RKO (cell line): ENCODE results near the gene ITGB1.
"Not testable (repeated sequence)": the region's sequence is repeated elsewhere in the genome, so short reads cannot be mapped to it uniquely, and the experiment has no call there.

Source experiments
- DNase-seq: peaks from one replicate; pipeline ENCODE4 v3.0.0-alpha.2; 2016; ENCODE audit warnings: low spot score

ITGB1 gene

GRCh38 chr10:32980558-32981468 is 22.8 kb upstream of the ITGB1 start:
- peak; percentile 100 for DNase-seq

DNA sequence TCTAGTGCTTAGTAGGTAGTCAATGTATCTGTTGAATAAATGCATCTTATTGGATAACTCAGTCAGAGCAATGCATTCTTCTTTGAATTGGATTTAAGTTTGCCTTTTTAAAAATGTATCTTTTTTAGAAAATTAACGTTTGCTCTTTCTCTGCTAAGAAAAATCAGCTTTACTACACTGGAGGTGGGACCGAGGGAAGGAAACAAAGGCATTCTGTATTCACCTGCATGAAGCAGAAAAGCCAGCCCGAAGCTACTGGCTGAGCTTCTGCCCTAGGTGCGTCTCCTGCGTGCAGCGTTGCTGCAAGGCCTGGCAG is 22.2 kb upstream of the ITGB1 start:
- no peak for DNase-seq

- peak; percentile 65 for DNase-seq
These were observed 21.7 kb upstream of the ITGB1 start for GRCh38 chr10:32979719-32980118.

DNA sequence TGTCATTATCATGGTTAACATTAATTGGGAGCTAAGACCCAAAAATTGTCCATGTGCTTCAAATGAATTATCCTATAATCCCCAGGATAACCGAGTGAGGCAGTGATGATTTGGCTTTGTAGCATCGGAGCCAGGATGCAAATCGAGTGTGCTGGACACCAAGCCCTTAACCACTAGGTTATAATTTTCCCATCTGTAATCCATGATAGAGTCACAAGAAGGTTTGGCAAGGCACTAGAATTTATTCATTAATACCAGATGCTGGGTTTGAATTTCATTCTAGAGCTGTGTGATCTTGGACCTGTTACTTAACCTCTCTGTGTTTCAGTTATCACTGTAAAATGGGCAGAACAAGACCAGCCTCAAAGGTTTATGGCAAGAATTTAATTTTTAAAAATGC is 21.0 kb upstream of the ITGB1 start:
- DNase-seq: no peak

DNA sequence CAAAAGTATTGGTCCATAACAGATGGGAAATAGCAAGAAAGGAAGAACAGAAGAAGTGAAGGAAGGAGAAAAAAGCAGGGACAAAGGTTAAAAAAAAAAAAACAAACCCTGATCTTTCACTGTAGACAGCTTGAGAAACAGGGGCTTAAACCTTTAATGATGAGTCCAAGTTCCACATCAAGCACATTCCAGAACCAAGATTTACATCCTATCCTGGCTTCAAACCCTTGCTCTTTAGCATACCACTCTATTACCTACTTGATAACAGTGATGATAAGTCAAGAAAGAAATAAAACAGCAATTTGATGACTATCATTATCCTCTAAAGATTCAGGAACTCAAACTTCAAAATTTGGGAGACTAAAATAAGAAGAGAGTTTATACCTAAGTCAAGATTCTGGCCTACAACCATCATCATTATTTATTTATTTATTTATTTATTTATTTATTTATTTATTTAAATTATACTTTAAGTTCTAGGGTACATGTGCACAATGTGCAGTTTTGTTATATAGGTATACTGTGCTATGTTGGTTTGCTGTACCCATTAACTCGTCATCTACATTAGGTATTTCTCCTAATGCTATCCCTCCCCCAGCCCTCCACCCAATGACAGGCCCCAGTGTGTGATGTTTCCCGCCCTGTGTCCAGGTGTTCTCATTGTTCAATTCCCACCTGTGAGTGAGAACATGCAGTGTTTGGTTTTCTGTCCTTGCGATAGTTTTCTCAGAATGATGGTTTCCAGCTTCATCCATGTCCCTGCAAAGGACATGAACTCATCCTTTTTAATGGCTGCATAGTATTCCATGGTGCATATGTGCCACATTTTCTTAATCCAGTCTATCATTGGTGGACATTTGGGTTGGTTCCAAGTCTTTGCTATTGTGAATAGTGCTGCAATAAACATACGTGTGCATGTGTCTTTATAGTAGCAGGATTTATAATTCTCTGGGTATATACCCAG is 20.1 kb upstream of the ITGB1 start:
- DNase-seq: not testable (repeated sequence)

DNA sequence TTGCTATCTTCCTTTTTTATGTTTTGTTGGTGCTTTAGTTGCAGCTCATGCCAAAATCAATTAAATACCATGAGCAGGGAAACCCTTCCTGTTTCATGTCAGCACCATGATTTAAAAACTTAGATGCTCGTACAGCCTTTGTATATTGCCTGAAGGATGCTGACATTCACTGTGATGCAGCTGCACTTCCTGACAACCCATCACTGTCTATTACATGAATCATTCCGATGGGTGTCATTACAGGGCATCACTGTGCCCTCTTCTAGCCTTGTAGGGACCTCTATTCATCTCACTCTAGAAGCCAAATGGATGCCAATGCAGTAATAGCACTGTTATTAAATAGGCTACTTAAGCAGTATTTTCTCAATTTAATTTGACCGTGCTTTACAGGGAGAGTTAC is 18.3 kb upstream of the ITGB1 start:
- peak; percentile 64 for DNase-seq

DNA sequence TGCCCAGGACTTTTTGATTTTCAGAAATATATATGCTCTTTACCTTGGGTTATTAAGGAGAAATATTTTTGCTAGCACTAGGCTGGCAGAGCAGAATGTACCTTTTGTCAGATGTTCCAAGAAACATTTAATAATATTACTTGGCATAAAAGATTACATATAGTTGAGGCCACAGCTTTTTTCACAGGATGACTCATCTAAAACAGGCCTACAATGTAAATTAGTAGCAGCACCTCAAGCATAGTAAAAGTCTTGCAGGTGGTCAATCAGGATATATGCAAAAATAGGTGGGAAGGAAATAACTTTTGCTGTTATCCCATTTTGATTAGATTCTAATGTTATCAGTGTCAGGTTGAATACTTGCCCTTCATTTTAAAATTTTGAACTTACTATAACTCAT is 14.9 kb upstream of the ITGB1 start:
- DNase-seq: no peak

DNA sequence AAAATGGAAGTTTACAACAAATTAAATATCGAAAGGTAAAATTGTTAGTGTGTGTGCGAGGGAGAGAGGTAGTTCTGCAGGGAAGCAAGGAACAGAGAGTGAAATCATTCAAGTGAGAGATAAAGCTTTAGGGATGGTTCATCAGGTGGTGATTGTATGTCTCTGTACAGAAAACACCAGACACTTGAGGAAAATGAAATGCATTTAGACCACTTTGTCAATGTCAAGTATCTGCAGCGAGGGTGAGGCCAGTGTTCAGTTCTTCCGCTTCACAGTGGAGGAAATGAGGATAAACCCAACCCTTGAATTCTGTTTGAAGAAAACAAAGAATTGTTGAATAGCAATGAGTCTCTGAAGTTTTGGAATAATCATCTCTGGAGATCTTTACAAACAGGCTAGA is 14.4 kb upstream of the ITGB1 start:
- DNase-seq: no peak

DNA sequence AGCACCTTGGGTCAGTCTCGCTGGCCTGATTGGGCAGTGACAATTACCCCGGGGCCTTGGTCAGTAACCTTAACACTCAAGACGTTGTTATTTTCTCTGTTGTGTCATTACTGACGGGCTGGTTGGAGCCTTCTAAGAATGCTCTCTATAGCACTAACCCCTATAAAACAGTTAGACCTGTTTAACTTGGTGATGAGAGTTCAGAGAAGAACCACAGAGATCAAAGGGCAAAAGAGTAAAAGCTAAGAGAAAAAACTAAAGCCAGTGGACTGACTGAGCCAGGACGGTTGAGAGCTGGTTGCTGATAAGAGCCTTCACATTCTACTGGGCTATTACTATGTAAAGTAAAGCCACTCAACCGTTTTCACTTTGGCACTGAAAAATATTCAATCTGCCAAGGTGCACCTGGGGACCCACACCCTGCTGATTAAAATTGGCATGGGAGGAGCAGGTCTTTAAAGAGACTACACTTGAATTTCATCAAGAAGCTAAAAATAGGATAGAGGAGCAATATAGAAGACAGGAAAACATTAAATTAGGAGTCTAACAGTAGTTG is 13.6 kb upstream of the ITGB1 start:
- no peak for DNase-seq

DNA sequence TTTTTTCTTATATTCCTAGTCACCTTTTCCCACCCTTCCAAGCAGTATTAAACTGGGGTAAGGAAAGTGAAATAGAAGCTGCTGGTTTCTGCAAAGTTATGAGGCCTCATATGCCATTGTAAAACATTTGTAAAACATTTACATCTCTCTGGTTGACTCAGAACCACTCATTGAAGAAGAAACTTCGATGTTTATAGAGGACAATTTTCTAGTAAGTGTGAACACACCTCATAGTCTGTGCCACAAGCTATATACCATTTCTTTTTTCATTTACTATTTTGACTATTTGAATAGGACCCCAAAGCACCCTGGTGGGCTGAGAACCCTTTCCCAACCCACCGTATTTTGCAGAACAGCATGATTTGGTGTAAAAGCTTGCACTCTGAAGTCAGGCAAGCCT is 12.9 kb upstream of the ITGB1 start:
- no peak for DNase-seq

DNA sequence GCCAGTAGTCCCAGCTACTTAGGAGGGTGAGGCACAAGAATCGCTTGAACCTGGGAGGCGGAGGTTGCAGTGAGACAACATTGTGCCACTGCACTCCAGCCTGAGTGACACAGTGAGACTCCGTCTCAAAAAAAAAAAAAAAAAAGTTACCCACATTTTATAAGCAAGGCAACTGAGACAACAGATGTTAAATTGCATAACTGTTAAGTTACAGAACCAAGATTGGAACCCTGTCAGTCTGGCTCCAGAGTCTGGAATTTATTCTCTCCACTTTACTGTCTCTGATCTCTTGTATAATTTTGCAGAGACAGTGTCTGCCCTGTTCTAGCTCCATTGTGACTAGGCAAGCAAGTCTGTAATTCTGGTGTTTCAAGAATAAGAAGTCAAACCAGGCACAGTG is 6.2 kb upstream of the ITGB1 start:
- DNase-seq: no peak

DNA sequence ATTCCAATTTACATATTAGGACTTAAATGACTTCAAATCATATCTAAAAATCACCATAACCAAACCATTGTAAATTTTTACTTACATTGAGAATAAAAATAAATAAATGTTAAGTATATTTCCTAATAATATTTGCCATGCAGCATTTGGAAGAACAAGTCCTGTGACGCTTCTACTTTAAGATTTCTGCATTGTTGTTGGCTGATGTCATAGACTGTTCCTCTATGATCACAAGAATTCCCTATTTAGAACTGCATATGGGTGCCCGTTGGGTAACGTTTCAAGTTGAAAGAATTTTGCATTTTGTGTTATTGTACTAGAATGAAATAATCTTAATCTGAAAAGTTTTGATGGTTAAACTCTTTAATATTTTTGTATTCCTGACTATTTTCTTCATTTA is 5.1 kb upstream of the ITGB1 start:
- peak; percentile 96 for DNase-seq

- no peak for DNase-seq
These were observed 4.5 kb upstream of the ITGB1 start for GRCh38 chr10:32962521-32962920.

DNA sequence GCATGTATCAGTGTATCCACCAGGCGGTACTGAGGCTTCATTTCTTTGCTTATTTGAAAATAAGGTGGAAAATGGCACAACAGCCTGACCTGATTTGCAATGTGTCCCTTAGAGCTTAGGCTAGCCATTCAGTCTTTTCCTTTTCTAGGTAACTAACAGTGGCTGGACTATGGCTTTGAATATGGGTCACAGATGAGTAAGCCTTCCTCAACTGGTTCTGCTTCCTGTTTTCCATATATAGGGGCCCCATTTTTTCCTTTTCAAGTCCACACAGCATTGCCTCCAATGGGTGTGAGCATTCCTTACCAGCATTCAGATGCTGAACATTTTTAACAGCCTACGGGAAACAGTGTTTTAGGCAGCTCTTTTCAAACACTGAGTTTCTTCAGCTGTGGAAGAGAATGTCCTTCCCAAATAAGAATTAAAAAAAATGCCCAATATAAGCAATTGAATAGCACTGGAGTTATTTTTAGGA is 3.9 kb upstream of the ITGB1 start:
- DNase-seq: peak; percentile 100

DNA sequence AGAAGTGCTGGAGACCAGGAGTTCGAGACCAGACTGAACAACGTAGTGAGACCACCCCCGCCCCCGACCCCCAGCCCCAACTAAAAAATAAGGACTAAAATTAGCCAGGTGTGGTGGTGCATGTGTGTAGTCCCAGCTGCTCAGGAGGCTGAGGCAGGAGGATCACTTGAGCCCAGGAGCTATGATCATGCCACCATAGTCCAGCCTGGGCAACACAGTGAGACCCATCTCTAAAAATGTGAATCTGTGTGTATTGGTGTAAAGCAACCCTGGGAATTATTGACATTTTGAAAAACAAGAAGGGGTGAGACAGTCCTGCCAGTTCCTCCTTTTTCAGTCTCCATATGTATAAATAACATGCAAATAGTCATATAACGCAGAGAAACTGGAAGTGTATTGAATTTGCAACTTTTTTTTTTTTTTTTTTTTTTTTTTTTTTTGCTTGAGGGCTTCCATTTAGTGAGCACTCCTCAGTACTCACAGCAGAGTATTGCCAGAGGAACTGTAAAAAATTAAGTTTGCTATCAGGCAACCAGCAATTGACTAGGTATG is 3.4 kb upstream of the ITGB1 start:
- no peak for DNase-seq

GRCh38 chr10:32960022-32960421 is 2.0 kb upstream of the ITGB1 start:
- DNase-seq: peak; percentile 97

DNA sequence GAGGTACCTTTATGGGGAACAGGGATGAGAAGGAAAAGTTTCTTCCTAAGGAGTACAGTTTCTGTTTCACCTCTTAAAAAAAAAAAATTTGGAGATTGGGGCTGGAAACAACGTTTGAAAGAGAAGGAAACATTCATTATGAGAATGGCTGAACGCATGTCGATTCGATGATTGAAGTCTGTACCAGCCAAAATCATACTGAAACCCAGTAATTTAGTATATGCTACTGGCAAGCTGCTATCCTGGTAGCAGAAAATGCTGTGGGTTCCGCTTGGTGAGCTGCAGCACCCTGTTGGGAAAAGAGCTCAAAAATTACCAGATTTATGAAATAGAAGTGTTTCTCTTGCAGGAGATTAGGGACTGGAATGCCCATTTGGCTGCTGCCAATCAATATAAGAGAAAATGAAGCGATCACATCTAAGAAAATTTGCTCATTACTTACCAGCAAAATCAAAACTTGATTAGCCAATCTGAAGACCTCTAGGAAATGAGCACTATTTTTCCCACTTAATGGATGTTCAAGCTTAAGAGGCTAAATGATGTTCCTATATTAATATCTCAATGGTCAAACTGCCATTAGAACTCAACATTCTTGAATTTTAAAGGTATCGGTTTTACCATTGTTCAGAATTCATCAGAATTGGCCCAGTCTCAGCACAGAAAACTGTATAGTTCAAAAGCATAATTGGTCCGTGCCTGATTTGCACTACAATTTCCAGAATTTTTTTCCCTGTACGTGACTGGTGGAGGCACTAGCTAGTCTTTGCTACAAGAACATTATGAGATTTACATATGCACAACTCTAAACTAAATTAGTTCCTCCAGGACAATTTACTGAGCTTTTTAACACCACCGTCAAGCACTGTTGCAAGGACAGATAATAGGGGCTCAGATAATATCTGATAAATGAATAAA is 1.2 kb upstream of the ITGB1 start:
- DNase-seq: peak; percentile 67

- no peak for DNase-seq
These were observed 517 bp downstream of the ITGB1 start for GRCh38 chr10:32957341-32958084.

DNA sequence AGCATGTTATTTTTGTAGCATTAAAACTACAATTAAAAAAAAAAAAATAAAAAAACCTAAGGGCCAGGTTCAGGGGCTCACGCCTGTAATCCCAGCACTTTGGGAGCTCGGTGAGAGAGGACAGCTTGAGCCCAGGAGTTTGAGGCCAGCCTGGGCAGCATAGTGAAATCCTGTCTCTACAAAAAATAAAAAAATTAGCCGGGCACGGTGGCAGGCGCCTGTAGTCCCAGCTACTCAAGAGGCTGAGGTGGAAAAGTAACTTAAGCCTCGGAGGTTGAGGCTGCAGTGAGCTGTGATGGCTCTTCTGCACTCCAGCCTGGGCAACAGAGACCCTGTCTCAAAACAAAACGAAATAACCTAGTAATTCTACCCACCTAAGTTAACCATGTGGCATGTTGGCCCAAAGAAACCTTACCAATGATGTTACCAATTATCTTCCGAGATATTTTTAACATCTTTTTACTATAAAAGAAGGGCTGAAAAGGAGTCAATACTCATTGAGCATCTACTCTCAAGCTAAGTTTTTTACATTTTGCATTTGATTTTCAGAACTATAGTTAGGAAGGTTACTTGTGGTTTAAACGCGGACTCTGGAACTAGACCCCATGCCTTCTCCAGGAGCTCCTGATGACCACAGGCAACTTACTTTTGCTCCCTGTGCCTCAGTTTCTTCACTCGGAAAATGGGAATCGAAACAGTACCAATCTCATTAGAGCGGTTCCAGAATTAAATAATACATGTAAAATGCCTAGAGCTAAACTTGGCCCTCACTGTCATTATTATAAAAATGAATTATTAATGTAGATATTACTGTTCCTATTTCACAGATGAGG is 1.4 kb downstream of the ITGB1 start:
- DNase-seq: peak; percentile 69

- no peak for DNase-seq
These were observed 2.2 kb downstream of the ITGB1 start for GRCh38 chr10:32955790-32956189.
